ENCODE results near the gene CREB5. TPM values are rescaled to one million over a fixed set of nuclear protein-coding genes. Genes with fewer than 3 reads are reported as not detected.

CREB5 gene, protein sequence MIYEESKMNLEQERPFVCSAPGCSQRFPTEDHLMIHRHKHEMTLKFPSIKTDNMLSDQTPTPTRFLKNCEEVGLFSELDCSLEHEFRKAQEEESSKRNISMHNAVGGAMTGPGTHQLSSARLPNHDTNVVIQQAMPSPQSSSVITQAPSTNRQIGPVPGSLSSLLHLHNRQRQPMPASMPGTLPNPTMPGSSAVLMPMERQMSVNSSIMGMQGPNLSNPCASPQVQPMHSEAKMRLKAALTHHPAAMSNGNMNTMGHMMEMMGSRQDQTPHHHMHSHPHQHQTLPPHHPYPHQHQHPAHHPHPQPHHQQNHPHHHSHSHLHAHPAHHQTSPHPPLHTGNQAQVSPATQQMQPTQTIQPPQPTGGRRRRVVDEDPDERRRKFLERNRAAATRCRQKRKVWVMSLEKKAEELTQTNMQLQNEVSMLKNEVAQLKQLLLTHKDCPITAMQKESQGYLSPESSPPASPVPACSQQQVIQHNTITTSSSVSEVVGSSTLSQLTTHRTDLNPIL
- polyA plus RNA-seq = 1.3 TPM

DNA sequence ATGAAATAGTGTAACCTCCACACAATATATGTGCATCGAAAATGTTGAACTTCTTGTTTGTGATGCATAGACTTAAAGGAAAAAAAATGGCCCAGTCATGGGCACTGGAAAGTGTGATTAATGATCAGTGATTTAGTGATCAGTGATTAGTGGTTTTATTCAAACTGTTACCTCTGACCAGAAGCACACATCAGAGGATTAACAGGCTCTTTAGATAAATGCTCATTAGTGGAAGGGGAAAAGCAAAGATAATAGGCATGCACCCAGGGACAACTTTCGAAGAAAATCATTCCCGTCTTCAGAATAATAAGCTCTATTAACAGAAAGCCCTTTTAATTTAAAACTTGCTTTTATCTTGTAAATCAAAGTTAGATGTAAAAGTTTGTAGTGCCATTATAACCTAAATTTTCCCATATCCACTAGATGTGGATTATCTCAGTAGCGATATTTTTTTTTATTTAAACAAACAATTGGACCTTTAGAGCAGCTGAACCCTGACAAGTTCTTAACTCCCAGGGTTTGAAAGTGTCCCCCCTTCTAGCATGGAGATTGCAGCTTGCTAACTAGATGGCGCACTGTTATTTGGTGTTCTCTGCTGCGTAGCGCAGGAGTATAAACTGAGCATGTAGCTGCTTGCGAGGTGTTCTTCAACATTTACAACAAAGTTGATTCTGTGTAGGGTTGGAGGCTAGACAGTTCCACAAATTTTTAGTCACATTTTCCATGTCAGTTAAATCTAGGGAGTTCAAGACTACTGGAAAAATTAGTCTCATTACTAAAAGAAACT is at the start of gene CREB5:
TSS of gene CREB5 (plus strand) at position 643 of the 787 bp plus-strand sequence. CDS start 397 bp downstream, outside the sequence.
- Mint-ChIP-seq H3K4me3 (peak within 1 kb of the TSS in 3 of 4 donors; percentile 70 to 92 (median 77)), H3K4me1 (peaks cover 13 to 24% (median 18%) of the 10 kb centered on the region in 3 donors), H3K9me3 (no peaks in the 10 kb centered on the region), H3K27ac (no peak within 1 kb of the TSS), H3K27me3 (peaks cover 37% of the 10 kb centered on the region), H3K36me3 (no peaks in the 10 kb centered on the region)

DNA sequence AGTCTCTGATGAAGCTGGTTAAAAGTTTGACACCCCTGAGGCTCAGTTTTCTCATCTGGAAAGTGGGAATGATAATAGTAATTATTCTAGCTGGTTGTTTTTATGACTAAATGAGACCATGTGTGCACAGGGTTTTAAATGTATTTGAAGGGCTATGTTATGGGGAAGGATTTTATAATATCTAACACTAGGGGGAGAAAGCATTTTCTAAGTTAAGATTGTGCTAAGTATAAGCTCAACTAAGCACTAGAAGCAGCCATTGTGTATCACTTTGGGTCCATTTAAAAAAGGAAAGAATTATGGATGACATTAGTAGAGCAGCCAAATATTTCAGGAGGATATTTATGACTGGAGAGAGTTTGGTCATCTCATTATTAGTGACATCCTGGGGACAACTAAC is 49.5 kb upstream of the CREB5 start:
- peaks cover 4% of the 10 kb centered on the region for H3K27me3 Mint-ChIP-seq
- H3K4me1 Mint-ChIP-seq = peaks cover 0 to 3% (median 0%) of the 10 kb centered on the region in 3 donors
- peaks cover 9 to 16% (median 10%) of the 10 kb centered on the region in 3 donors for H3K9me3 Mint-ChIP-seq
- H3K4me3 Mint-ChIP-seq = no peak overlapping the region
- H3K36me3 Mint-ChIP-seq = peaks cover 2% of the 10 kb centered on the region
- no peak overlapping the region for H3K27ac Mint-ChIP-seq

DNA sequence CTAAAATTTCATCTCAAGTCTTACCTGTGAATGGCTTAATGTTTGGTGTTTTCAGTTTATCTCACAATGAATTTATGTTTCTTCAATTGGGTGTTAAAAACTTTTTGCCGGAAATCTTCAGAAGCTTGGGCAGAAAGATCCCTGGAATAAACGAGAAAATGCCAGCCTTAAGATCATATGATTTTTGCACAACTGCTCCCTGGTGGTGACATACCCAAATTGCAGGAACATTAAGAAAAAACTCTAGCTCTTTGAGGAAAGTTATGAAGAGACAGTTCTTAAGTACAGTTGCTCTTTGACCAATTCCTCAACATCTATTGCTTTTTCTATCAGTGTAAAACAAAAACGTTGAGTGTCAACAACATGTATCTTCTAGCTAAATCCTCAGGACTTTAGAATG is 48.2 kb upstream of the CREB5 start:
- Mint-ChIP-seq H3K27me3 (peaks cover 6% of the 10 kb centered on the region), H3K36me3 (peaks cover 2% of the 10 kb centered on the region), H3K27ac (no peak overlapping the region), H3K4me1 (peaks cover 0 to 3% (median 0%) of the 10 kb centered on the region in 3 donors), H3K4me3 (no peak overlapping the region), H3K9me3 (peaks cover 10 to 16% (median 11%) of the 10 kb centered on the region in 3 donors)

DNA sequence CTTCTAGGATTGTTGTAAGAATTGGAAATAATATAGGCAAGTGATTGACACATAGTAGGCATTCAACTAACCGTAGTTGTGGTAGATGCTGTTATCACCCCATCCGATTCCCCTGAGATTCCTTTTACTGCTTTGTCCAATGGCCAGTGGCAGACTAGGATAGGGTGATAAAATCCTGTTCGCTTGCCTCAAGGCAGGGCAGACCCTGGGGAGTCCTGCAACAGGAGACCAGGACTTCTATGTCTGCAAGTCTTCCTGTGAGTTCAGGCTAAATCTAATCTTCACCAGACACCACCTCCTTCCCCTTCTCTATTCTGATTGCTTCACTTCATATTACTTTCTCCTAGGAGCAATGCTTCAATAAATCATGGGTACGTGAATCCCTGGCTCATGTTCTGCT is 42.8 kb upstream of the CREB5 start:
- Mint-ChIP-seq H3K4me3 (no peak overlapping the region), H3K9me3 (peaks cover 9 to 11% (median 10%) of the 10 kb centered on the region in 3 donors), H3K36me3 (peaks cover 2% of the 10 kb centered on the region), H3K4me1 (no peaks in the 10 kb centered on the region), H3K27me3 (peaks cover 8% of the 10 kb centered on the region), H3K27ac (no peak overlapping the region)

DNA sequence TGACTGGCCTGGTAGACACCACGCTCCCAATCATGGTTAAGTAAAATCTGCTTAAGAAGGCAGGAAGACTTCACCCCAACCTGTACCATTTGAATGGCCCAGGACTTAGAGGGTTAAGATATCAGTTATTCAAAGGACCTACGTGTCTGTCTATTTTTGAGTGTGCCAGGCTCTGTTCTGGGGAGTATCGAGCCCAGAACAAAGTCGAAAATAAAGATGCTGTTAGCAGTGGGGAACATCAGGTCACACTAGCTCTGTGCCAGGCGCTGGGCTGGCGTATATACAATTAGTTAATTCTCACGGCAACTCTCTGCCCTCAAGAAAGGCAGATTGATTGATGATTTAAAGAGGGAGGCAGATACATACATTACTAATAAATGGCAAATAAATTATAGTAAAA is 40.5 kb upstream of the CREB5 start:
- Mint-ChIP-seq H3K27ac (no peak overlapping the region), H3K4me3 (peak overlapping the region in 1 of 4 donors; percentile 28), H3K27me3 (peaks cover 10% of the 10 kb centered on the region), H3K36me3 (no peaks in the 10 kb centered on the region), H3K4me1 (no peaks in the 10 kb centered on the region), H3K9me3 (peaks cover 0 to 2% (median 2%) of the 10 kb centered on the region in 3 donors)

DNA sequence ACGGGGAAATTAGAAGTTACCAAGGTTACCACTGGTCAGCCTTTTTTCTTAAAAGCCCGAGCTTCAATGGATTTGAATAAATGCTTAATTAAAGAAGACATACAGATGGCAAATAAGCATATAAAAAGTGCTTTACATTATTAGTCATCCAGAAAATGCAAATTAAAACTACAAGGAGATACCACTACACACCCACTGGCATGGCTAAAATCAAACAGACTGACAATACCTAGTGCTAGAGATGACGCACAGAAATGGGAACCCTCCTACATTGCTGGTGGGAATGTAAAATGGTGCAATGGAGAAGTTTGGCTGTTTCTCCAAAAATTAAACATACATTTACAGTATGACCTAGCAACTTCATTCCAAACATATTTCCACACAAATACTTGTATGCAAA is 38.3 kb upstream of the CREB5 start:
- H3K9me3 Mint-ChIP-seq = no peaks in the 10 kb centered on the region
- H3K27me3 Mint-ChIP-seq = peaks cover 4% of the 10 kb centered on the region
- H3K36me3 Mint-ChIP-seq = no peaks in the 10 kb centered on the region
- H3K4me3 Mint-ChIP-seq = no peak overlapping the region
- no peaks in the 10 kb centered on the region for H3K4me1 Mint-ChIP-seq
- no peak overlapping the region for H3K27ac Mint-ChIP-seq

DNA sequence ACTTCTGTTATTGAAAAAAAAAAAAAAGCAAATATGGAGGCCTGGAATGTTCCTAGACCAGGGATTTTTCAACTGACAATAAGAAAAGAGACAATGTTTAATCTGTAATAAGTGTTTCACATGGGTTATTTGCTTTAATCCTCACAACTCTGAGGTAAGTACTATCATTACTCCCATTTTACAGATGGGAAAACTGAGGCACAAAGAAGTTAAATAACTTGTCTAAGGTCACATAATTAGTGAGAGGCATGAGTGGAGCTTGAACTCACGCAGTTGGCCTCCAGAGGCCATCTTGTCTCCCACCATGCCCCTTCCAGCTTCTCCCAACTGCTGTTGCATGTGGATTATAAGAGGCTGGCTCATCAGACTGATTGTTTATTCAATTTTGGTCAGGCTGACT is 36.6 kb upstream of the CREB5 start:
- H3K4me3 Mint-ChIP-seq = no peak overlapping the region
- H3K27me3 Mint-ChIP-seq = peaks cover 7% of the 10 kb centered on the region
- H3K27ac Mint-ChIP-seq = no peak overlapping the region
- no peaks in the 10 kb centered on the region for H3K9me3 Mint-ChIP-seq
- no peaks in the 10 kb centered on the region for H3K36me3 Mint-ChIP-seq
- no peaks in the 10 kb centered on the region for H3K4me1 Mint-ChIP-seq

DNA sequence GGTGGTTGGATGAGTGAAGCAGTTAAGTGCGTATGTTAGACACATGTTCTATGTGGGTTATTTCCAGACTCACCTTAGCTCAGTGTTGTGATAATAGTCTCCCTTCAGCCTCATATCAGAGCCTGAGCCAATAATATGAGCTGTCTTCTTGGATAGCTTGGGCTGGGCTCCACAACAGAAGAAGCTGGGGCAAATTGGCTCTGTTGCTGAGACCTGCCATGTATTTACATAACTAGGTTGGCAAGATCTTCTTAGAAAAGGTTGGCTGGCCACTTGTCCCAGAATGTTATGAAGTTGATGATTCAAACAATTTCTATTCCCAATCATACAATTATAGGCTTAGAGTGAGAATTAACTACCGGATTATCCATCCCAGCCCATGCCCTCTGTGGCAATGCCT is 35.7 kb upstream of the CREB5 start:
- Mint-ChIP-seq H3K27me3 (peaks cover 4% of the 10 kb centered on the region), H3K36me3 (no peaks in the 10 kb centered on the region), H3K9me3 (no peaks in the 10 kb centered on the region), H3K4me1 (peaks cover 0 to 2% (median 0%) of the 10 kb centered on the region in 3 donors), H3K4me3 (no peak overlapping the region), H3K27ac (no peak overlapping the region)

DNA sequence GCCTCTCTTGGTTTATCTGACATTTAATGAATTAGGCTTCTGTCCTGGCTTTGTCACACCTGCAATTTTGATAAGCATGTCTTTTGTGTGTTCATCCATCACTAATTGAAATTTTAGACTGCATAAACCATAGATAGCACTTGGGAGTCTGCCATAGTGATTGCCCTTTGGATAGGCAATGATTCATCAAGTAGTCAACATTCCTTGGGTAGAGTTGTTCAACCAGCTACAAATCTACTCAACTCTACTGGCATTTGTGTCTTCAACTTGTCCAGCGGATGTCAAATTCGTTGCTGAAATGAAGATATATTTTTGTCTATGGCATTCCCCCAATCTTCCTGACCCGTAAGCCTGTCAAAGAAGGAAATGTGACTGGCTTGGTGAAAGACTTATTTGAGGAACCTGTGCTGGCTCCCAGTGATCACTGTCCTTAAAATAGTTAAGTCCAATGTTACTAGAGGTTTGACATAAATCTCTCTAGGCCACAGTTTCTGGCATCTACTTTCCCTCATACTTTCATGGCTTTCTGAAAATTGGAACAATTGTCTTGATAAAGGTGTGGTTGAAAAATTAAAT is 33.7 kb upstream of the CREB5 start:
- Mint-ChIP-seq H3K27ac (no peak overlapping the region), H3K9me3 (no peaks in the 10 kb centered on the region), H3K4me3 (no peak overlapping the region), H3K36me3 (no peaks in the 10 kb centered on the region), H3K27me3 (peaks cover 4% of the 10 kb centered on the region), H3K4me1 (peaks cover 0 to 3% (median 2%) of the 10 kb centered on the region in 3 donors)

DNA sequence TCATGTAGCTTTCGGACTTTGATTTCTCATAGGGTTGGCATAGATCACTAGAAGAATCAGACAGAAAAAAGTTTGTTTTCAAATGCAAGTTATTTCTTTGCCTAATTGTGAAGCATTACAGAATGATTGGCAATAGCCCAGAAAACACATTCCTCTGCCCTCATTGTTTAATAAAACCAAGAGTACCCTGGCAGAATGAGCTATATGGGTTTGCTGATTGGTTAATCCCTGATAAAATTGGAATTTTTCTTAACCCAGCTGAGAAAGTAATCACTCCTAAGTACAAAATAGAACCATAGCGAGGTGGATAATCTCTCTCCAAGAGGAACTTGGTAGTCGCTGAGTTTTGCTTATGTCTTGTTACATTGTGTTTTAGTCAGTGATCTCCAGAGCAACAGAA is 30.9 kb upstream of the CREB5 start:
- H3K36me3 Mint-ChIP-seq = no peaks in the 10 kb centered on the region

DNA sequence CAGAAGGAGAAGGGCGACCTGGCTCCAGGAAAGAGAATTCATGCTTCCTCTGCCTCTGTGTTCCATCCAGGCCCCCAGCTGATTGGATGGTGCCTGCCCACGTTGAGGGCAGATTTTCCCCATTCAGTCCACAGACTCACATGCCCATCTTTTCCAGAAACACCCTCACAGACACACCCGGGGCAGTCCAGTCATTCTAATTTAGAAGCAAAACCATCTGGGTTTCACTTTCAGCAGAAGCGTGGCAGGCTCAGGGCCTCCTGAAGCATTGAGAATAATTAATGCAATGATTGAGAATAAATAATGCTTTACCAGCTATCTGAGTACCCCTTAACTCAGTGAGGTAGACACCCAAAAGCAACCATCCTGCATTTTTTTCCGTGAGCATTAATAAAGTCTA is 30.2 kb upstream of the CREB5 start:
- Mint-ChIP-seq H3K36me3 (no peaks in the 10 kb centered on the region), H3K9me3 (peaks cover 0 to 2% (median 0%) of the 10 kb centered on the region in 3 donors), H3K27ac (no peak overlapping the region), H3K4me3 (no peak overlapping the region), H3K4me1 (peaks cover 0 to 3% (median 2%) of the 10 kb centered on the region in 3 donors), H3K27me3 (peaks cover 2% of the 10 kb centered on the region)

More for the DNA sequence above, 30.9 kb upstream of the CREB5 start:
- Mint-ChIP-seq H3K9me3 (no peaks in the 10 kb centered on the region), H3K4me3 (no peak overlapping the region), H3K4me1 (peaks cover 0 to 3% (median 2%) of the 10 kb centered on the region in 3 donors), H3K27me3 (peaks cover 4% of the 10 kb centered on the region), H3K27ac (no peak overlapping the region)

DNA sequence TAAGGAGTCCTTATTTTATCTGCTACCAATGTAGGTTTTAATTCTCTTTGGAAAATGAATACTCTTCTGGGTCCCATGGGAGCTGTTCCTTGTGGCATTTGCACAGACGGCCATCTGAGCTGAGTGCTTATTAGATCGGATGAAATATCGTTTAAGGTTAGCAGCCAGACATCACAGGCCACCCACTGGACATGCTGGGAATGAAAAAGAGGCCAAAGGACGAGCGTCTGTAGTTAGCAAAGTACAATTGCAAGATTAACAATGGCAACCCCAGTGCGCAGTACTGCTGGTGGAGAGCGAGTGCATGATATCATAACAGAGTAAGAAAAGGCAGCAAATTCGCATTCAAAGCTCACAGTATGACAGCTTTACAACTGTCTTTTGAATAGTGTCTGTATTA is 28.3 kb upstream of the CREB5 start:
- H3K9me3 Mint-ChIP-seq = peaks cover 0 to 6% (median 0%) of the 10 kb centered on the region in 3 donors
- H3K36me3 Mint-ChIP-seq = no peaks in the 10 kb centered on the region
- peaks cover 0 to 3% (median 2%) of the 10 kb centered on the region in 3 donors for H3K4me1 Mint-ChIP-seq
- H3K27ac Mint-ChIP-seq = no peak overlapping the region
- peaks cover 2% of the 10 kb centered on the region for H3K27me3 Mint-ChIP-seq
- H3K4me3 Mint-ChIP-seq = no peak overlapping the region

DNA sequence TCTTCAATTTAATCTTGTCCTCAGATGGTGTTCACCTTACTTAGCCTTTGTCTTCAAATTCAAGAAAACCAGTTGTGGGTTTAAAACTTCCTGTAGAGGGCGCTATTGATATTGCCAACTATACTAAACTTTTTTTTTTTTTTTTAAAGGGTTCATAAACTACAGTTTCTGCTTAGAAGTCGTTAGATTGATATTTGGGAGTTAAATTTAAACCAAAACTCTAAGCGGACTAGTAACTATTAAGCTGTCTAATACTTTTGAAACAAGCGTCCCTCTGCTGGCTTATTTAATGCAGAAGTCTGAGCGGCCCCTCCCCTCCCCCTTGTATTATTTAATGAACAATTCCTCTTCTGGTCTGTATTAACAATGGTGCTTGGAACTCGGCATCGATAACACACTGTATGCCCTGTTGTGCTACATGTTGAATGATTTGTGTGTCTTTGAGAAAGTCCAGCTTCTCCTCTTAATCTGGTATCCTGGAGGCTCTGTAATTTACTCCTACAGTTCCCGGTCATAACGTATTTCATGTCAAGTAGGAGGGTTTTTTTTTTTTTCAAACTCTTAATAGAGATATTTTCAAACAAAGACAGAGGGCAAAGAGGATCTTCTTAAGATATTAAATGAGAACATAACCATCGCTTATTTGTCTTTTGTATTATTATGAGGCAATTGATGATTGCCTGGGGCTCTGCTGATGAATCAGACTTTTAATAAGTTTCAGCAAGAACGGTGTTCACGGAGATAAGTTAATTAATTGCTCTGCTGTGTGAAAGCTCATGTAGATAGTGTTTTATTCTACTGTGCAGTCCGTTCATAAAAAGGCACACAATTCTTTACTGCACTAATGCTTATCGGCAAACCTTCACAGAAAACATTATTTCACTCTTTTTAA is 22.6 kb upstream of the CREB5 start:
- Mint-ChIP-seq H3K4me3 (no peak overlapping the region), H3K4me1 (peaks cover 0 to 3% (median 0%) of the 10 kb centered on the region in 3 donors), H3K36me3 (no peaks in the 10 kb centered on the region), H3K9me3 (peaks cover 0 to 6% (median 0%) of the 10 kb centered on the region in 3 donors), H3K27me3 (peaks cover 4% of the 10 kb centered on the region), H3K27ac (no peak overlapping the region)

DNA sequence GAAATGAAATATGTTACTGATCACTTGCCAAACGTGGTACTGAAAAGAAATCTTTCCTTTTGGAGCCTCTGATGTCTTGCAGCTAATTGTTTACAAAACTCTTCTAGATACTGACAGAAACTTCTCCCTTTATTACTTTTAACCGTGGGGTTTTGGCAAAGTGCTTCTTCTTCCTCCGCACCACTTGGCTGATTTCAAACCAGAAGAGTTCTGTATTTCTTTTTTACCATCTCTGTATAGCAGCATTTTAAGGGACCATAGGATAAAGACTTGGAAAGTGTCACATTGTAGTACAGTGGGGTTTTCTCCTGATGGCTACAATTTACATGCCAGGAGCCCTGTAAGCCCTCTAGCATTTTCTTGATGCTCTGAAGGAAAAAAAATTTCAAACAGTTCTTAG is 21.9 kb upstream of the CREB5 start:
- Mint-ChIP-seq H3K4me3 (no peak overlapping the region), H3K4me1 (peaks cover 0 to 3% (median 0%) of the 10 kb centered on the region in 3 donors), H3K27ac (no peak overlapping the region), H3K9me3 (peaks cover 0 to 6% (median 0%) of the 10 kb centered on the region in 3 donors), H3K36me3 (no peaks in the 10 kb centered on the region), H3K27me3 (peaks cover 7% of the 10 kb centered on the region)
